ENCODE data around the gene MSX2. TPM values are rescaled to one million over a fixed set of nuclear protein-coding genes. Genes with fewer than 3 reads are reported as not detected.

Gene MSX2
- total RNA-seq, 1 experiment from 2014 or later = 11.3 TPM

DNA sequence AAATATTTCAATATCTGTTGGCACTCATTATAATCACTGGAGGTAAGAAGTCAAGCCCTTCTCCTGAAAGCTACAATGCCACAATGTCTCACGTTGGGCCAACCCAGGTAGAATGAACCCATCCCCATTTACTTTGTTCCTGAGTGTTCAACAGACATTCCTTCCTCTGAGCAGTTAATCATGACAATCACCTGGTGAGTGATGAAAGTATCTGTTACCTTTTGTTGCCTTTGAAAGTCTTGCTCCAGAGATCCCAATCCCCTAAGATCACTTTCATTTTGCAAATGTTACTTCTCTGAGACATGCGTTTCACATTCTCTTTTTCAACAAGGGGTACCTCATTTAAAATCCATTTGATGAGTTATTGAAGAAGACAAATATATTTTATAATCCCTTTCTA, 49.3 kb upstream of the MSX2 start:
- no TSS peak for BruUV-seq (replicated peaks)

More for the DNA sequence above, 49.3 kb upstream of the MSX2 start:
- H3K9me3 ChIP-seq (ENCODE audit: control insufficient read depth in 1 of 2, insufficient read depth in 1 of 2, low read depth in 1 of 2, low read length in 2 of 2) = no peaks in the 10 kb centered on the region
- RAD21 ChIA-PET (ENCODE audit: low non-redundant PET in 1 of 2, low total read pairs in 2 of 2, uncharacterized antibody in 2 of 2, unreplicated experiment in 2 of 2) = no interaction called here
- POLR2A ChIA-PET = no interaction called here
- no peak overlapping the region for H3K9ac ChIP-seq (ENCODE audit: low read length)
- DNase-seq (ENCODE audit: low read depth, low spot score) = no peak
- no peak overlapping the region for H3K27ac ChIP-seq (ENCODE audit: low read depth, low read length)
- no peaks in the 10 kb centered on the region for H4K20me1 ChIP-seq (ENCODE audit: insufficient read depth)
- no peak overlapping the region for H3K4me3 ChIP-seq (replicated peaks in 1 of 2; ENCODE audit: low read depth in 1 of 2, low read length in 2 of 2)
- H2AFZ ChIP-seq (ENCODE audit: low read depth, low read length, poor library complexity, severe bottlenecking) = no peak overlapping the region
- ATAC-seq = no peak
- H3K27me3 ChIP-seq (ENCODE audit: insufficient read depth, low read length) = no peaks in the 10 kb centered on the region
- H3K36me3 ChIP-seq (ENCODE audit: control insufficient read depth in 1 of 2, insufficient read depth in 2 of 2, low read length in 2 of 2) = no peaks in the 10 kb centered on the region
- no peaks in the 10 kb centered on the region for H3K79me2 ChIP-seq (ENCODE audit: insufficient read depth, low read length)
- CTCF ChIA-PET = no interaction called here
- TF ChIP-seq, protein P1, sequence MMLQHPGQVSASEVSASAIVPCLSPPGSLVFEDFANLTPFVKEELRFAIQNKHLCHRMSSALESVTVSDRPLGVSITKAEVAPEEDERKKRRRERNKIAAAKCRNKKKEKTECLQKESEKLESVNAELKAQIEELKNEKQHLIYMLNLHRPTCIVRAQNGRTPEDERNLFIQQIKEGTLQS (IDR thresholded peaks at IDR 0.05) = no peak
- TF ChIP-seq, protein P2, sequence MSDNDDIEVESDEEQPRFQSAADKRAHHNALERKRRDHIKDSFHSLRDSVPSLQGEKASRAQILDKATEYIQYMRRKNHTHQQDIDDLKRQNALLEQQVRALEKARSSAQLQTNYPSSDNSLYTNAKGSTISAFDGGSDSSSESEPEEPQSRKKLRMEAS (IDR thresholded peaks at IDR 0.05) = no peak
- TF ChIP-seq YY1 (IDR thresholded peaks at IDR 0.05; ENCODE audit: extremely low read depth, insufficient replicate concordance, low read depth, low read length) (no peak), SRF (IDR thresholded peaks at IDR 0.05; ENCODE audit: low read depth) (no peak), EGR1 (IDR thresholded peaks at IDR 0.05; ENCODE audit: low read depth) (no peak), CBX3 (IDR thresholded peaks at IDR 0.05; ENCODE audit: low read depth) (no peak), ELF1 (IDR thresholded peaks at IDR 0.05; ENCODE audit: borderline replicate concordance, low read depth) (no peak), JUND (IDR thresholded peaks at IDR 0.05) (no peak), SIN3A (IDR thresholded peaks at IDR 0.05; ENCODE audit: low read depth) (no peak), RAD21 (IDR thresholded peaks at IDR 0.05; ENCODE audit: low read depth) (no peak), POLR2A (IDR thresholded peaks at IDR 0.05; ENCODE audit: borderline replicate concordance, extremely low read depth, insufficient read depth, insufficient read length) (no peak), EZH2 (IDR thresholded peaks at IDR 0.05) (no peak), CEBPB (IDR thresholded peaks at IDR 0.05; ENCODE audit: low read depth) (no peak)
- TF ChIP-seq, protein P3, sequence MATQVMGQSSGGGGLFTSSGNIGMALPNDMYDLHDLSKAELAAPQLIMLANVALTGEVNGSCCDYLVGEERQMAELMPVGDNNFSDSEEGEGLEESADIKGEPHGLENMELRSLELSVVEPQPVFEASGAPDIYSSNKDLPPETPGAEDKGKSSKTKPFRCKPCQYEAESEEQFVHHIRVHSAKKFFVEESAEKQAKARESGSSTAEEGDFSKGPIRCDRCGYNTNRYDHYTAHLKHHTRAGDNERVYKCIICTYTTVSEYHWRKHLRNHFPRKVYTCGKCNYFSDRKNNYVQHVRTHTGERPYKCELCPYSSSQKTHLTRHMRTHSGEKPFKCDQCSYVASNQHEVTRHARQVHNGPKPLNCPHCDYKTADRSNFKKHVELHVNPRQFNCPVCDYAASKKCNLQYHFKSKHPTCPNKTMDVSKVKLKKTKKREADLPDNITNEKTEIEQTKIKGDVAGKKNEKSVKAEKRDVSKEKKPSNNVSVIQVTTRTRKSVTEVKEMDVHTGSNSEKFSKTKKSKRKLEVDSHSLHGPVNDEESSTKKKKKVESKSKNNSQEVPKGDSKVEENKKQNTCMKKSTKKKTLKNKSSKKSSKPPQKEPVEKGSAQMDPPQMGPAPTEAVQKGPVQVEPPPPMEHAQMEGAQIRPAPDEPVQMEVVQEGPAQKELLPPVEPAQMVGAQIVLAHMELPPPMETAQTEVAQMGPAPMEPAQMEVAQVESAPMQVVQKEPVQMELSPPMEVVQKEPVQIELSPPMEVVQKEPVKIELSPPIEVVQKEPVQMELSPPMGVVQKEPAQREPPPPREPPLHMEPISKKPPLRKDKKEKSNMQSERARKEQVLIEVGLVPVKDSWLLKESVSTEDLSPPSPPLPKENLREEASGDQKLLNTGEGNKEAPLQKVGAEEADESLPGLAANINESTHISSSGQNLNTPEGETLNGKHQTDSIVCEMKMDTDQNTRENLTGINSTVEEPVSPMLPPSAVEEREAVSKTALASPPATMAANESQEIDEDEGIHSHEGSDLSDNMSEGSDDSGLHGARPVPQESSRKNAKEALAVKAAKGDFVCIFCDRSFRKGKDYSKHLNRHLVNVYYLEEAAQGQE (IDR thresholded peaks at IDR 0.05; ENCODE audit: low read depth) = no peak
- TF ChIP-seq, protein P4, sequence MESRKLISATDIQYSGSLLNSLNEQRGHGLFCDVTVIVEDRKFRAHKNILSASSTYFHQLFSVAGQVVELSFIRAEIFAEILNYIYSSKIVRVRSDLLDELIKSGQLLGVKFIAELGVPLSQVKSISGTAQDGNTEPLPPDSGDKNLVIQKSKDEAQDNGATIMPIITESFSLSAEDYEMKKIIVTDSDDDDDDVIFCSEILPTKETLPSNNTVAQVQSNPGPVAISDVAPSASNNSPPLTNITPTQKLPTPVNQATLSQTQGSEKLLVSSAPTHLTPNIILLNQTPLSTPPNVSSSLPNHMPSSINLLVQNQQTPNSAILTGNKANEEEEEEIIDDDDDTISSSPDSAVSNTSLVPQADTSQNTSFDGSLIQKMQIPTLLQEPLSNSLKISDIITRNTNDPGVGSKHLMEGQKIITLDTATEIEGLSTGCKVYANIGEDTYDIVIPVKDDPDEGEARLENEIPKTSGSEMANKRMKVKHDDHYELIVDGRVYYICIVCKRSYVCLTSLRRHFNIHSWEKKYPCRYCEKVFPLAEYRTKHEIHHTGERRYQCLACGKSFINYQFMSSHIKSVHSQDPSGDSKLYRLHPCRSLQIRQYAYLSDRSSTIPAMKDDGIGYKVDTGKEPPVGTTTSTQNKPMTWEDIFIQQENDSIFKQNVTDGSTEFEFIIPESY (IDR thresholded peaks at IDR 0.05; ENCODE audit: extremely low read depth, insufficient replicate concordance, low read length) = no peak
- H3K4me2 ChIP-seq (ENCODE audit: low read length) = no peak overlapping the region
- no peaks in the 10 kb centered on the region for H3K4me1 ChIP-seq (ENCODE audit: control insufficient read depth in 1 of 2, insufficient read depth in 2 of 2, low read length in 2 of 2)
- no peaks in the 10 kb centered on the region for H3K9me2 ChIP-seq (ENCODE audit: insufficient read depth)
- intact Hi-C loops (cut with micrococcal nuclease) = no loop called here
